Central memory CD8-positive, alpha-beta T cell (primary cell): ENCODE results near the gene TWSG1.
A peak's percentile ranks its signal among the peaks of the same experiment; 100 is the strongest.

Source experiments
- ATAC-seq: fragments of 150-1000 bp; cut with Tn5 transposase; replicated peaks from 2 replicates; pipeline ENCODE4 v1.10.0; 2022; ENCODE audit warnings: mild to moderate bottlenecking, moderate FRiP score, moderate number of reproducible peaks; ENCODE audit not compliant: poor library complexity, severe bottlenecking; ENCODE audit errors: extremely low read depth
- DNase-seq, 2 donors: peaks; one replicate each; pipeline ENCODE4 v3.0.0; 2021; ENCODE audit warnings: low spot score in 2 of 2
- H3K27ac Mint-ChIP-seq: one replicate; pipeline ENCODE4 v1.8.0; 2022; ENCODE audit warnings: low read depth, mild to moderate bottlenecking, moderate library complexity, mixed read lengths
- H3K27me3 Mint-ChIP-seq: one replicate; pipeline ENCODE4 v1.8.0; 2022; ENCODE audit warnings: mixed read lengths
- H3K36me3 Mint-ChIP-seq: one replicate; pipeline ENCODE4 v1.8.0; 2022; ENCODE audit warnings: mild to moderate bottlenecking, moderate library complexity, mixed read lengths; ENCODE audit not compliant: insufficient read depth
- H3K4me1 Mint-ChIP-seq: one replicate; pipeline ENCODE4 v1.8.0; 2022; ENCODE audit warnings: mixed read lengths
- H3K4me3 Mint-ChIP-seq: one replicate; pipeline ENCODE4 v1.8.0; 2022; ENCODE audit warnings: mild to moderate bottlenecking, moderate library complexity, mixed read lengths
- H3K9me3 Mint-ChIP-seq: one replicate; pipeline ENCODE4 v1.8.0; 2022; ENCODE audit warnings: mixed read lengths

TWSG1 gene

DNA sequence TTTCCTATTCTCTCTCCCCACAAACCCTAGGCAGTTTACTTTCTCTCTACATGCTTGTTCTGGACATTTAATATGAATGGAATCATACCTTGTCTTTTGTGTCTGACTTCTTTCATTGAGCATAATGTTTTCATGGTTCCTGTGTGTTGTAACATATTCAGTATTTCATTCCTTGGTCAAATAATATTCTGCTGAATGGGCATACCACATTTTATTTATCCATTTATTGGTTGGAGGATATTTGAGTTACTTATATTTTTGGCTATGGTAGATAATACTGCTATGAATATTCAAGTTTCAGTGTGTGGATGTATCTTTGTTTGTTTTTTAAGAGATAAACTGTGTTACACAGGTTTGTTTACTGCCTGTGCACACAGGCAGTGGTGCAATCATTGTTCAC, 9.0 kb downstream of the TWSG1 start:
- H3K4me3 Mint-ChIP-seq: no peak overlapping the region
- DNase-seq: no peak
- peaks cover 18% of the 10 kb centered on the region for H3K4me1 Mint-ChIP-seq
- H3K27ac Mint-ChIP-seq: no peak overlapping the region
- no peaks in the 10 kb centered on the region for H3K27me3 Mint-ChIP-seq
- no peak for ATAC-seq
- H3K36me3 Mint-ChIP-seq: peaks cover 2% of the 10 kb centered on the region
- H3K9me3 Mint-ChIP-seq: peaks cover 5% of the 10 kb centered on the region

DNA sequence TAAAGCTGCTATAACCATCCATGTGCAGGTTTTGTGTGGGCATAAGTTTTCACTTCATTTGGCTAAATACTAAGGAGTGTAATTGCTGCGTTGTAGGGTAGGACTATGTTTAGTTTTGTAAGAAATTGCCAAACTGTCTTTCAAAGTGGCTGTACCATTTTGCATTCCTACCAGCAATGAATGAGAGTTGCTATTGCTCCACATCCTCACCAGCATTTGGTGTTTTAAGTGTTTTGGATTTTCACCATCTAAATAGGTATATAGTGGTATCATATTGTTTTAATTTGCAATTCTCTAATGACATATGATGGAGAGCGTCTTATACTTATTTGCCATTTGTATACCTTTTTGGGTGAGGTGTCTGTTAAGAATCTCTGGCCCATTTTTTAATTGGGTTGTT, 12.2 kb downstream of the TWSG1 start:
- Mint-ChIP-seq H3K36me3 (peaks cover 2% of the 10 kb centered on the region), H3K9me3 (peaks cover 5% of the 10 kb centered on the region), H3K27me3 (no peaks in the 10 kb centered on the region), H3K27ac (no peak overlapping the region), H3K4me3 (no peak overlapping the region), H3K4me1 (peaks cover 12% of the 10 kb centered on the region)
- ATAC-seq (no peak), DNase-seq (no peak)

DNA sequence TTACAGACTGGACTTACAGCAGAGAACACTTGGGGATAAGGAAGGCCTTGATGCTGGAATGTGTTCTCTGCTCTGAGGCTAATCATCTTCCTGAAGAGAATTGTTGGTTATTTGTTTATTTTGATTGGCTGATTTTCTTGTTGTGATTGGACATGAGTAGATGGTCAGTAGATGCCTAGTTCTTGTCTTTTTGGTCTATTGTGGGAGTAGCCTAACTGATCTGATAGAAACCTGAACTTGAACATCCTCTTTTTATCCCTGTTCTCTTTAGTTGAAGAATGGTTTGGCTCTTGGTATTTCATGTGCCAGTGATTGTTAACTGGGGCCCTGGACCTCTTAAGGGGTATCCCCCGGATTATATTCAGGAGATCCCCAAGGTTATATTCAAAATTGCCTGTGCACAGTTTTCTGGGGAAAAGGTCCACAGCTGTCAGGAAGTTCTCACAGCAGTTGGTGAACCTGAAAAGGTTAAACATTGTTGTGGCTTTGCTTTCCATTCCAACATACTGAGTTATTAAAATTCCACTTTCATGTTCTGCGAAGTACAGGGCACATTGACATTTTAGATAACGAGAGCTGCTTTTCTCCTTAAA, 13.6 kb downstream of the TWSG1 start:
- H3K27ac Mint-ChIP-seq: no peak overlapping the region
- peaks cover 2% of the 10 kb centered on the region for H3K36me3 Mint-ChIP-seq
- H3K4me3 Mint-ChIP-seq: no peak overlapping the region
- H3K4me1 Mint-ChIP-seq: peaks cover 12% of the 10 kb centered on the region
- no peak for ATAC-seq
- H3K27me3 Mint-ChIP-seq: no peaks in the 10 kb centered on the region
- peaks cover 5% of the 10 kb centered on the region for H3K9me3 Mint-ChIP-seq
- DNase-seq: no peak

DNA sequence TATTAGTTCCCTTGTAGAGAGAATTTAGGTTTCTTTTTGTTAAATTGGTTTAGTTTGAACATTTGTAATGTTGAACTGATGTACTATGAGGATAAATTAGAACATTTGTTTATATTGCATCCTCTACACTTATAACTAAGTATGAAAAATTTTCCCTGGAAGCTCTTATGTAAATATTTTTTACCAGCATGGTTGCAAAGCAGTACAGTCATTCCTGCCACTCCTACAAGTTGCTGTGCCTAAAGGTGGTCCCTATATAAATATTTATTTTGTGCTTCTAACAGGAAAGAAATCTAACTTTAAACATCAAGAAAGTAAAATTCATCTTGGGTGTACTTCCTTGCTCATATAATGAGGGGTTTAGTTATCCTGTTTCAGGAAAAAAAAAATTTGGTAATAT, 14.2 kb downstream of the TWSG1 start:
- ATAC-seq: no peak
- Mint-ChIP-seq H3K27me3 (no peaks in the 10 kb centered on the region), H3K4me1 (peaks cover 12% of the 10 kb centered on the region), H3K27ac (no peak overlapping the region), H3K36me3 (peaks cover 2% of the 10 kb centered on the region), H3K4me3 (no peak overlapping the region), H3K9me3 (no peaks in the 10 kb centered on the region)
- no peak for DNase-seq

DNA sequence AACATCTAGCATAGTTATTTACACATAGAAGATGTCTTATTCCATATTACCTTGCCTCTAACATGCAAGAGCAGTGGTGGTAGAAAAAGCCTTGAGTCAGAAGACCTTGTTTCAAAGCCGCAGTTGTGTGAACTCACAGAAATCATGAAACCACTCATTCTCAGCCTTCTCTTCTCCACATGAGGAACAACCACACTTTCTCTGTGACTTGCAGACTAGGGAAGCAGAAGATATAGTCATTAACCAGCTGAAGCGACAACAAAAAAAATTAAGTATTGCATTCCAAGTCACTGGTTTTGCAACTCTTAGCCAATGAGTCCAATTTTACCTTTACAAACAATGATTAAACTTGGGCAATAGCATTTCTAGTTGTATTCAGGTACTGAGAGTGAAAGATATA, 19.0 kb downstream of the TWSG1 start:
- Mint-ChIP-seq H3K9me3 (no peaks in the 10 kb centered on the region), H3K4me1 (peaks cover 5% of the 10 kb centered on the region), H3K36me3 (no peaks in the 10 kb centered on the region), H3K4me3 (no peak overlapping the region), H3K27me3 (no peaks in the 10 kb centered on the region), H3K27ac (no peak overlapping the region)
- no peak for DNase-seq
- no peak for ATAC-seq

DNA sequence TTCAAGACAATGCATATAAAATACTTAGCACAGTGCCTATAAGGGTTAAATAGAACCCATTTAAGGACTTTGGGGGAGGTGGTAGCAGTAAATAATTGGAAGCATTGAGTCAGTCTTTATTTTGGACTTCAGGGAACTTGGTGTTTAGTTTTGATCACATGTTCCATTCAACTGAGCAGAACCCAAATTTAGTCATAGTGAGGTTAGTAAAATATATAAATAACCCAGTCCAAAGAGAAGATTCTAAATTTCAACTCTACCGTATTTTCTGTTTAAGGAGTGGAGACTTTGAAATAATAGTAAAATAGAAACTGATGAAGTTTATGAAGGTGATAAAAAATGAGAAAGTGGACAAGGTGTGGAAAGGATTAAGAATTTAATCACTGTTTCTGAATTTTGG, 19.7 kb downstream of the TWSG1 start:
- Mint-ChIP-seq H3K36me3 (no peaks in the 10 kb centered on the region), H3K27me3 (no peaks in the 10 kb centered on the region), H3K9me3 (no peaks in the 10 kb centered on the region), H3K4me1 (peaks cover 5% of the 10 kb centered on the region), H3K27ac (no peak overlapping the region), H3K4me3 (no peak overlapping the region)
- no peak for DNase-seq
- no peak for ATAC-seq

DNA sequence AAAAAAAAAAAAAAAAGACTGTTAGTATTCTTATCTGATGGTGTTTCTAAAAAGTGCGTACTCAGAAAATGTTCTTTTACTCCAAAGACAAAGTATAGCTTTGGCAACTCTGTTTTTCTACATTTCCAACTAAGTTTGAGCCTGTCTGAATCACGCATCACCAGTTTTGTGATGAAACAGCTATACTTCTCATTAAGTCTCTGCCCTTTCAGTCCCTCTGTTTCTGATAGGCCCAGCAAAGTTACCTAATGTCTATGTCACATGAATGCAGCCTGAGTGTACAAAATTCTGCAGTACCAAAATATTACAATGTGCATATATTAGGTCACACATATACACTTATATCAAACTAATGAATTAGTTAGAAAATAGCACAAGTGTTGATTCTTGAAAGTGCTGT, 22.4 kb downstream of the TWSG1 start:
- no peak overlapping the region for H3K4me3 Mint-ChIP-seq

DNA sequence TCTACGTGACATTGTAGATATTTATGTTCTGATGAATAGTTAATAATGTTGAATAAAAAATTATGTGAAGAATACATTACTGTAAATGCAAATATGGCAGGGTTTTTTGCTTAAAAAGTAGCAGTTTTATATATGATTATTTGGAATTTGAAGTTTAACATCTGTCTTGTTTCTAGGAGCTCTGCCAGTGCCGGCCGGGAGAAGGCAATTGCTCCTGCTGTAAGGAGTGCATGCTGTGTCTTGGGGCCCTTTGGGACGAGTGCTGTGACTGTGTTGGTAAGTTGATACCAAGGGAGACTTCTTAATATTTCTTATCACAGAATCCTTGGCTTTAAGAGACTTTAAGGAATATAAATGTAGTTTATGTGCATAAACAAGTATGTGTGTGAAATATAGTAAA, 25.2 kb downstream of the TWSG1 start:
- H3K4me3 Mint-ChIP-seq: no peak overlapping the region
- H3K27ac Mint-ChIP-seq: no peak overlapping the region
- peaks cover 5% of the 10 kb centered on the region for H3K4me1 Mint-ChIP-seq
- ATAC-seq: no peak
- H3K36me3 Mint-ChIP-seq: peaks cover 5% of the 10 kb centered on the region
- H3K9me3 Mint-ChIP-seq: no peaks in the 10 kb centered on the region
- no peaks in the 10 kb centered on the region for H3K27me3 Mint-ChIP-seq
- no peak for DNase-seq

More for the DNA sequence above, 22.4 kb downstream of the TWSG1 start:
- H3K27me3 Mint-ChIP-seq: no peaks in the 10 kb centered on the region
- no peaks in the 10 kb centered on the region for H3K9me3 Mint-ChIP-seq
- no peak for DNase-seq
- H3K36me3 Mint-ChIP-seq: no peaks in the 10 kb centered on the region
- H3K4me1 Mint-ChIP-seq: peaks cover 5% of the 10 kb centered on the region
- no peak for ATAC-seq
- no peak overlapping the region for H3K27ac Mint-ChIP-seq

DNA sequence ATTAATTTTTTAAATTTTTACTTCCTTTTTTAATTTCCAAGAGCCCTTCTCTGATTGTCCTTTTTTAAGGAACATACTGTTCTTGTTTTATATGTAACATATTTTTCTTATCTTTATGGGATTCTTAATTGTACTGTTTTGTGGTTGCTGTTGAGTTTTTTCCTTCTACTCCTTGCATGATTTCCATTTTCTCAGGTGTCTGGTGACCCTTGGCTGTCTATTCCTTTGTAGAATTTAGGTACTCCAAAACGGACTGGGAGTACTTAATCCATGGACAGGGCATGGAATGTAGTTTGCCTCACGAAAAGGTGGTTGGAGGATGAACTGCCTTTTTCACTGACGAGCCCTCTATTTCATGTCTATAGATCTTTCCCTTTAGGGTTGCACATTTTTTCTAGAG, 26.6 kb downstream of the TWSG1 start:
- Mint-ChIP-seq H3K36me3 (peaks cover 5% of the 10 kb centered on the region), H3K4me1 (peaks cover 5% of the 10 kb centered on the region), H3K27ac (no peak overlapping the region), H3K4me3 (no peak overlapping the region), H3K27me3 (no peaks in the 10 kb centered on the region), H3K9me3 (no peaks in the 10 kb centered on the region)
- ATAC-seq (no peak), DNase-seq (no peak)

DNA sequence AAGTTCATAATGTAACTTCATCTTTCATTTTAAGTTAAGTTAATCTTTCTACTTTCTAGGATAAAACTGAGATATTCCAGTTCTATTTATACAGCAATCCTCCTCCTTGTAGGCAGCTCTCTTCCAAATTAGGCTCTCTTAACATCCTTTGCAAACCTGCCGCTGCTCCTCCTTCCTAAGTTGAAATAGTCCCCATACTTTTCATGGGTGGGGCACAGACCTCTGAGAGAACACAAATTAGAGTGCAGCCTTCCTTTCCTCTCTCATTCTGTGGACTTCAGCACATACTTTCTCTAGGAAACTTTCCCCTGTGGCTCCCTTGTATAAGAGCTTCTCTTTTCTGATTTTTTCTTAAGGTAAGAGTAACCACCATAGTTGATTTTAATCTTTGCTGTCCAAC, 28.3 kb downstream of the TWSG1 start:
- DNase-seq (no peak), ATAC-seq (no peak)
- Mint-ChIP-seq H3K36me3 (peaks cover 5% of the 10 kb centered on the region), H3K27ac (no peak overlapping the region), H3K4me1 (peaks cover 5% of the 10 kb centered on the region), H3K27me3 (no peaks in the 10 kb centered on the region), H3K4me3 (no peak overlapping the region), H3K9me3 (no peaks in the 10 kb centered on the region)

DNA sequence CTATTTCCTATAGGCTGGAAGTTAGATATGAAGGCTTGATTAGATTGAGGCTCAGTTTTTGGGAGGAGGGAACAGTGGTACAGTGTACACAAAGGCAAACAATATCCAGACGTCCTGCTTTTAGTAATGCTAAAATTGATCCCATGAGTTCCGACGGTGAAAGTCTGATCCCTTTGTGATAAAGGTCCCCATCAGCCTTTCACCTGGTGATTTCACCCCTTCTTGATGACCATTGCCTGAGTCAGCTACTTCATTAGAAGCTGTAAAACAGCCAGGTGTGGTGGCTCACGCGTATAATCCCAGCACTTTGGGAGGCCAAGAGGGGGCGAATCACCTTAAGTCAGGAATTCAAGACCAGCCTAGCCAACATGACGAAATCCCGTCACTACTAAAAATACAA, 29.7 kb downstream of the TWSG1 start:
- Mint-ChIP-seq H3K27ac (no peak overlapping the region), H3K27me3 (no peaks in the 10 kb centered on the region), H3K4me1 (no peaks in the 10 kb centered on the region), H3K4me3 (no peak overlapping the region), H3K9me3 (no peaks in the 10 kb centered on the region), H3K36me3 (peaks cover 7% of the 10 kb centered on the region)
- ATAC-seq (no peak), DNase-seq (no peak)

DNA sequence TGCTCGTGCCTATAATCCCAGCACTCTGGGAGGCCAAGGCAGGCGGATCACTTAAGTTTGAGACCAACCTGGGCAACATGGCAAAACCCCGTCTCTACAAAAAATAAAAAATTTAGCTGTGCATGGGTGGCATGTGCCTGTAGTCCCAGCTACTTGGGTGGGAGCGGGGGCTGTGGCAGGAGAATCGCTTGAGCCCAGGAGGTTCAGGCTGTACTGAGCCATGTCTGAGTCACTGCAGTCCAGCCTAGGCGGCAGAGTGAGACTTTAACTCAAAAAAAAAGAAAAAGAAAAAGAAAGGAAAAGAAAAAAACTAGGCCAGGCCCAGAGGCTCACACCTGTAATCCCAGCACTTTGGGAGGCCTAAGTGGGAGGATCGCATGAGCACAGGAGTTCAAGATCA, 30.8 kb downstream of the TWSG1 start:
- no peak overlapping the region for H3K4me3 Mint-ChIP-seq
- ATAC-seq (no peak), DNase-seq (no peak)

DNA sequence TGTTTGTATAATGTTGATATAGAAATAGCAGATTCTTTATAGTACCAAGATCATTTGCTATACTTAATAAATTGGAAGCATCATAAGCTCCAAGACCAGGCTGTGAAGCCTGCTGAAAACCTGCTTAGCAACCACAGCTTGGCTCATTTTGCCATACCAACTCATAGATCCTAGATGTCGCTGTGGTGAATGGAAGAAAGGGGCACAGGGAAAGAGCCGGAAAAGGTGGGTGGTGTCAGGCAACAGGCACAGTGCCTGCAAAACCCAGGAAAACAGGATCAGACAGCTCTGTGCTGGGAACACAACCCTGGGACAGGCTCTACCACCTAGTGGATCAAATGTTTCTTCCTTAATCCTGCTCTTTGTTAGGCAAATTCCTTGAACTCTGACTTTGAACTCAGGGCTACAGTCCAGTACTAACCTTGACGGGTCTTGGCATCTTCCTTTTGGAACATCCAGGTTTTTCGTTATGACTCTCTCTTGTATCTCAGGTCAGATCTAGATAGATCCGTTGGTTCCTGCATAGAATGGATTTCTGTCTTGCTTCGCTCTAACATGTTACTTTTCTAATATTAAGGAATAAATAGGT, 31.6 kb downstream of the TWSG1 start:
- Mint-ChIP-seq H3K4me3 (no peak overlapping the region), H3K27me3 (no peaks in the 10 kb centered on the region), H3K27ac (no peak overlapping the region), H3K36me3 (peaks cover 7% of the 10 kb centered on the region), H3K9me3 (no peaks in the 10 kb centered on the region), H3K4me1 (no peaks in the 10 kb centered on the region)
- ATAC-seq (no peak), DNase-seq (no peak)

More for the DNA sequence above, 30.8 kb downstream of the TWSG1 start:
- Mint-ChIP-seq H3K4me1 (no peaks in the 10 kb centered on the region), H3K27ac (peak overlapping the region; percentile 13), H3K9me3 (no peaks in the 10 kb centered on the region), H3K27me3 (no peaks in the 10 kb centered on the region), H3K36me3 (peaks cover 7% of the 10 kb centered on the region)
